Measurements from ENCODE around the gene ACTRT2.

DNA sequence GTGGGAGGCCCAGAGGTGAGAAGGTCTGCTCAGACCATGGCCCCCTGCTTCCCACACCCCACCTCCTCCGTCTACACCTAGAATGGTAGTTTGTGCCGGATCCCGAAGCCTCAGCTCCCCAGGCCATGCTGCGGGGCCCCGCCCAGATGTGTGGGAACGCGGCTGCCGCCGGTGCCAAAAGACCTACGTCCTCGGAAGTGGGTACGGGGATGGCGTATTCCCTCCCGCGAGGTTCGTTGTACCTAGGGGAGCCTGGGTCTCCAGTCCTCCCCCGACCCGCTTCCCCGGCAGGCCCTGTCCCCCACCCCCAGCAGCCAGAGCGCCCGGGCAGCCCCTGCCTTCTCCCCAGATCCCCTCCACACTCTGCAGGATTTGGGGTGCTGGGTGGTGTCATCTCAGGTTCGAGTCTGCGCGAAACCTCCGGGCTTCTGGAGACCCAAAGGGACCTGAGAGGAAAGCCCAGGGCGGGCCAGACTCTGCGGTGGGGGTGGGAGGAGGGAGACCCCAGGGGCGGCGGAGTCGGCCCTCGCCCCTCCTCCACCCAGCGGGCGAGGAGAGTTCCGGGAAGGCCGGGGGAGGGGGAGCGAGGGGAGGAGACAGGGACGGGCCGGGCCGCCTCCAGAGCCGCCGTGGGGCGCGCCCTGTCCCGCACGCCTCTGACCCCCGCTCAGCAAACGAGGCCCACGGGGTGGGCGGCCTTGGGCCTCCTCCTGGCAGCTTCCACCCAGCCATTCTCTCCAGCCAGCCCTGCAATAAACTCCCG, 41.5 kb downstream of the ACTRT2 start:
- no peak for TF ChIP-seq POLR2A (IDR thresholded peaks at IDR 0.05)
- TF ChIP-seq, protein P1, sequence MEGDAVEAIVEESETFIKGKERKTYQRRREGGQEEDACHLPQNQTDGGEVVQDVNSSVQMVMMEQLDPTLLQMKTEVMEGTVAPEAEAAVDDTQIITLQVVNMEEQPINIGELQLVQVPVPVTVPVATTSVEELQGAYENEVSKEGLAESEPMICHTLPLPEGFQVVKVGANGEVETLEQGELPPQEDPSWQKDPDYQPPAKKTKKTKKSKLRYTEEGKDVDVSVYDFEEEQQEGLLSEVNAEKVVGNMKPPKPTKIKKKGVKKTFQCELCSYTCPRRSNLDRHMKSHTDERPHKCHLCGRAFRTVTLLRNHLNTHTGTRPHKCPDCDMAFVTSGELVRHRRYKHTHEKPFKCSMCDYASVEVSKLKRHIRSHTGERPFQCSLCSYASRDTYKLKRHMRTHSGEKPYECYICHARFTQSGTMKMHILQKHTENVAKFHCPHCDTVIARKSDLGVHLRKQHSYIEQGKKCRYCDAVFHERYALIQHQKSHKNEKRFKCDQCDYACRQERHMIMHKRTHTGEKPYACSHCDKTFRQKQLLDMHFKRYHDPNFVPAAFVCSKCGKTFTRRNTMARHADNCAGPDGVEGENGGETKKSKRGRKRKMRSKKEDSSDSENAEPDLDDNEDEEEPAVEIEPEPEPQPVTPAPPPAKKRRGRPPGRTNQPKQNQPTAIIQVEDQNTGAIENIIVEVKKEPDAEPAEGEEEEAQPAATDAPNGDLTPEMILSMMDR (IDR thresholded peaks at IDR 0.05), result no peak
